Ovary (tissue), 9 donors: ENCODE measurements around the gene RNF32. TPM values are rescaled to one million over a fixed set of nuclear protein-coding genes. Genes with fewer than 3 reads are reported as not detected.

Experiments used
- DNase-seq, 5 donors: peaks; one replicate each; pipeline ENCODE4 v3.0.0-alpha.2; 2019 to 2020
- H3K27ac ChIP-seq, 2 donors: fragments of 200-600 bp; one replicate each; pipeline versions ENCODE4 v1.5.1 to v1.8.0; 2019 to 2022
- H3K27me3 ChIP-seq: fragments of 200-600 bp; one replicate; pipeline ENCODE4 v1.8.0; 2022
- H3K36me3 ChIP-seq: fragments of 200-600 bp; sonication (generic); one replicate; pipeline ENCODE4 v1.5.1; 2019
- H3K4me1 ChIP-seq: one replicate; pipeline ENCODE4 v1.8.1; 2013; ENCODE audit warnings: mild to moderate bottlenecking, moderate library complexity; ENCODE audit not compliant: insufficient read depth
- H3K4me3 ChIP-seq: fragments of 200-600 bp; sonication (generic); one replicate; pipeline ENCODE4 v1.5.1; 2017
- H3K9me3 ChIP-seq, 2 donors: fragments of 200-600 bp in 1 of 2; sonication (generic) in 1 of 2; one replicate each; pipeline versions ENCODE4 v1.5.1 to v1.8.1; 2013 to 2019; ENCODE audit warnings: mild to moderate bottlenecking in 1 of 2, moderate library complexity in 1 of 2
- CTCF ChIP-seq, 3 donors: fragments of 450-650 bp in 2 of 3; fragments of 200-600 bp in 1 of 3; IDR thresholded peaks; one replicate each; pipeline versions ENCODE4 v1.5.1 to v1.8.0; 2016 to 2022; ENCODE audit warnings: antibody characterized with exemption in 3 of 3, mild to moderate bottlenecking in 1 of 3
- EP300 ChIP-seq: sonication (generic); formaldehyde crosslinking; IDR thresholded peaks from one replicate; pipeline ENCODE4 v1.6.1; 2017; ENCODE audit warnings: antibody characterized with exemption
- POLR2A ChIP-seq: fragments of 450-650 bp; IDR thresholded peaks from one replicate; pipeline ENCODE4 v1.6.1; 2017; ENCODE audit warnings: antibody characterized with exemption, mild to moderate bottlenecking, moderate library complexity
- intact Hi-C, 4 donors: fragments of 100-400 bp; cut with DNase I; formaldehyde crosslinking; loops; one replicate each; pipeline versions ENCODE4 v1.11.0 to v1.15.1; 2022 to 2023
- polyA plus RNA-seq, 2 donors: library from polyadenylated mRNA; stranded (reverse); fragments of 200-250 nt in 1 of 2; fragments of 350-450 nt in 1 of 2; fragmentation: Illumina TruSeq in 1 of 2; extraction: RNeasy Lipid Tissue Mini Kit (QIAGEN cat#74804) in 1 of 2; gene quantifications; one replicate each; pipeline ENCODE4 v1.2.3, GENCODE V29; 2013 to 2014
- total RNA-seq, 7 donors: library from RNA; depleted of rRNA in 2 of 7; stranded (reverse); fragments of >200 nt in 2 of 7; fragmentation: NEBNext Ultra II Directional in 3 of 7; extraction: Animal tissue kit (Norgen Biotek cat#: 25700) in 3 of 7; gene quantifications; one replicate each; pipeline versions ENCODE4 v1.1.0 to v1.2.4, GENCODE V29; 2016 to 2023
- donor health status: DM: no; HTN: no; CAD: no; lungs with moderate emphysema.
- donor health status: DM: no; HTN: no; CAD: no.
- donor health status: Bipolar disorder and iron deficiency.
- donor health status: DM: yes; HTN: yes; CAD: no.
- donor health status: DM: no; HTN: no; CAD: no.
- donor health status: DM: yes; HTN: yes; CAD: no.

The RNF32 gene
- total and polyA plus RNA-seq, 9 donors: 0.72 to 2.3 (median 1.6) TPM

- H3K9me3 ChIP-seq: no peaks in the 10 kb centered on the region
- peaks cover 3% of the 10 kb centered on the region for H3K27me3 ChIP-seq
- no peak for DNase-seq
- TF ChIP-seq EP300 (no peak), CTCF (IDR thresholded peaks at IDR 0.05) (no peak), POLR2A (no peak)
- H3K4me3 ChIP-seq: no peak overlapping the region
- intact Hi-C loops: no loop called here
- H3K4me1 ChIP-seq: no peaks in the 10 kb centered on the region
- H3K27ac ChIP-seq: no peak overlapping the region
- H3K36me3 ChIP-seq: no peaks in the 10 kb centered on the region
Measured at GRCh38 chr7:156725936-156726335, 85.4 kb downstream of the RNF32 start.
